HG02885 (cell line): ENCODE data around the gene TIGD7.
A peak's percentile ranks its signal among the peaks of the same experiment; 100 is the strongest.

ENCODE experiments used
- ATAC-seq: cut with Tn5 transposase; IDR thresholded peaks from one replicate; pipeline ENCODE4 v1.9.1; 2021; ENCODE audit warnings: mild to moderate bottlenecking; ENCODE audit not compliant: unreplicated experiment, poor library complexity

TIGD7 gene, protein sequence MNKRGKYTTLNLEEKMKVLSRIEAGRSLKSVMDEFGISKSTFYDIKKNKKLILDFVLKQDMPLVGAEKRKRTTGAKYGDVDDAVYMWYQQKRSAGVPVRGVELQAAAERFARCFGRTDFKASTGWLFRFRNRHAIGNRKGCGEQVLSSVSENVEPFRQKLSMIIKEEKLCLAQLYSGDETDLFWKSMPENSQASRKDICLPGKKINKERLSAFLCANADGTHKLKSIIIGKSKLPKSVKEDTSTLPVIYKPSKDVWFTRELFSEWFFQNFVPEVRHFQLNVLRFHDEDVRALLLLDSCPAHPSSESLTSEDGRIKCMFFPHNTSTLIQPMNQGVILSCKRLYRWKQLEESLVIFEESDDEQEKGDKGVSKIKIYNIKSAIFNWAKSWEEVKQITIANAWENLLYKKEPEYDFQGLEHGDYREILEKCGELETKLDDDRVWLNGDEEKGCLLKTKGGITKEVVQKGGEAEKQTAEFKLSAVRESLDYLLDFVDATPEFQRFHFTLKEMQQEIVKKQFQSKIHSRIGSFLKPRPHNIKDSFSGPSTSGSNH

DNA sequence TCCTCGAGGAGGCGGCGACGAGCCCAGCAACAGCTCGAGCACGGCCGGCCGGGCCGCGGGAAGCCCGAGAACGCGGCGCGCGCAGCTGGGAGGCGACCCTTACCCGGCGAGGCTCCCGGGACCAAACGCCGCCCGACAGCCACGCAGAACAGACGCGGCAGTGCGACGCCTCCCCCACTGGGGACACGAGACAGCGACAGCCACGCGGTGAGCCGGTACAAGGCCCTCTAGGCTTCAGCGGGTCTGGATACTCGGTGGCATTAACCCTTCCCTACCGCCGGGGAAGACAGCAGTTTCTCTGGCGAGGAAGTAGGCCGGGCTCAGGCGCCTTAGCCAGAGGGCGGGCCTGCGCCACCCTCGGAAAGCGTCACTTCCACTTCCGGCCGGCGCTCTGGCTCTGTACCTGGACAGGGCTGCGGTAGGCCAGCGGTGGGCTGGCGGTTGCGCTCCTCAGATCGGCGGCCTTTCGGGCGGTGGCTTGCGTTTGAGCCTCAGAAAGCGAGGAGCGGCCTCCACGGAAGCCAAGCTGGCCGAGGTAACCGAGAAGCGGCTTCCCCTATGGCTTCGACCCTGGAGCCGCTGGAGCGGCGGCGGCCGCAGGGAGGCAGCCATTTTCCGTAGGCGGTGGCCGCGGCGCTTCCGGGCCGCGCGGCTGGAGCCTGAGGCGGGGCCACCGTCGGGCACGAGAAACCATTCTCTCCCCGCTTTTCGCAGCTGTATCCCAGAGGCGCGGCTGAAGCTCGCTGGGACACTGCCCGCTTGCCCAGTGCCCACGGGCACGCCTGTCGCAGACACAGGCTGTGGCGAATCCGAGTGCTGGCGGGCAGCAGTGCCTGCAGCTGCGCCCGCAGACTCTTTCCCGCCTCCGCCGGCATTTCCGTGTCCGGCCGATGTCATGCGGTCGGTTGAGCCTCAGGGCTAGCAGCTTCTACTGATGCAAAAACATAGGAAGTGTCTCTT, at the start of gene TIGD7, which contains the start of gene ZNF75A:
TSS of gene TIGD7 (minus strand) at position 322 of the 960 bp plus-strand sequence. CDS start 4,816 bp downstream, outside the sequence.
TSS of gene ZNF75A (plus strand) at position 389 of the 960 bp plus-strand sequence. CDS start 2,932 bp downstream, outside the sequence.
- peak; percentile 90 for ATAC-seq

GRCh38 chr16:3349175-3349574, 43.9 kb upstream of the TIGD7 start:
- ATAC-seq, result no peak

GRCh38 chr16:3348547-3349167, 43.4 kb upstream of the TIGD7 start:
- no peak for ATAC-seq

- ATAC-seq, result no peak
Measured at GRCh38 chr16:3347586-3347985, 42.4 kb upstream of the TIGD7 start.

- no peak for ATAC-seq
Measured at GRCh38 chr16:3346041-3346440, 40.8 kb upstream of the TIGD7 start.

- no peak for ATAC-seq
Measured at GRCh38 chr16:3328643-3329042, 23.4 kb upstream of the TIGD7 start.

GRCh38 chr16:3328104-3328503, 22.9 kb upstream of the TIGD7 start:
- ATAC-seq, result no peak

DNA sequence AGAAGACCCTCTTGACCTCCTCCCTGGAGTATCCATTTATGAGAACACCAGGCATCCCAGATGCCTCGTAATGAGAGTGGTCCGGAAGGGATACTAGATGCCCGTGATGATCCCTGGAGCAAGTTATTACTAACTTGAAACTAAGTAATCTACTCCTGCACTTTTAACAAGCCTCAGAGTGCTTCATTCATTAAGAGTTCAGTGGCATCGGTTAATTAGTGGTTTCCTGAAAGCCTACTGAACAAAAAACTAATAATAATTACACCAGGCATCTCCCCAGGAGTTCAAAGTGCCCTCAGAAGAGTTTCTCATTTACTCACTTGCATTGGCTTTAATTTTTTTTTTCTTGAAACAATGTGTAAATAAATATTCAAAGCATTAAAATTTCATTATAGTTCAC, 22.3 kb upstream of the TIGD7 start:
- ATAC-seq, result no peak

- no peak for ATAC-seq
Measured at GRCh38 chr16:3321816-3322215, 16.6 kb upstream of the TIGD7 start.

DNA sequence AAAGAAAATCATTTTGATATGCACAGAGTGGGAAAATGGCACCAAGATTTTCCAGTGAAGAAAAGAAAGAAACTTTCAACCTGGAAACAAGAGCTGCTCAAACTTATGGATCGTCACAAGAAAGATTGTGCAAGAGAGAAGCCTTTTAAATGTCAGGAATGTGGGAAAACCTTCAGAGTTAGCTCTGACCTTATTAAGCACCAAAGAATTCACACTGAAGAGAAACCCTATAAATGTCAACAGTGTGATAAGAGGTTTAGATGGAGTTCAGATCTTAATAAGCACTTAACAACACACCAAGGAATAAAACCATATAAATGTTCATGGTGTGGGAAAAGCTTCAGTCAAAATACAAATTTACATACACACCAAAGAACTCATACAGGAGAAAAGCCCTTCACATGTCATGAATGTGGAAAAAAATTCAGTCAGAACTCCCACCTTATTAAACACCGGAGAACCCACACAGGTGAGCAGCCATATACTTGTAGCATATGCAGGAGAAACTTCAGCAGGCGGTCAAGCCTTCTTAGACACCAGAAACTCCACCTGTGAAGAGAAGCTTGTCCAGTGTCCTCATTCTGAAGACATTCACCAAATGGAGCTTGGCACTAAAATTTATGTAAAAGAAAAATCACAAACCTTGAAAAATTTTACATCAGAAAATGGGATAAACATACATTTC, 12.2 kb upstream of the TIGD7 start:
- ATAC-seq, result no peak

DNA sequence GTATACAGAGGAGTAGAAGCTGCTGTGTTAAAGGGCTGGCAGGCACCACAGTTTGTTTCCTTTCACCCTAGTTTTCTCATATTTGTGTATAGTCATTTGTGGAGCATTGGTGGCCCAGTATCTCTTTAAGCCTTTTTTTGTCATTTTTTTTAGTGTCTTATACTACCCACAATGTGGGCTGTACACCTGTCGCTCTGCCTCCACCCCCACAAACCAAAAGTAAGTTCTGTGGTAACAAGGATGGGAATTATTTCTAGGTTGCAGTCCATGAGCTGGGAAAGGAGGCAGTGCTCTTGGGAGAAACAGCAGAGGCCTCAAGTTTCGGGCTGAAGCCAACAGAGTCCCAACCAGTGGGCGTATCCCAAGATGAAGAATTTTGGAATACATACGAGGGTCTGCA, 6.3 kb upstream of the TIGD7 start:
- ATAC-seq, result no peak

GRCh38 chr16:3306078-3306477, 848 bp upstream of the TIGD7 start:
- no peak for ATAC-seq

DNA sequence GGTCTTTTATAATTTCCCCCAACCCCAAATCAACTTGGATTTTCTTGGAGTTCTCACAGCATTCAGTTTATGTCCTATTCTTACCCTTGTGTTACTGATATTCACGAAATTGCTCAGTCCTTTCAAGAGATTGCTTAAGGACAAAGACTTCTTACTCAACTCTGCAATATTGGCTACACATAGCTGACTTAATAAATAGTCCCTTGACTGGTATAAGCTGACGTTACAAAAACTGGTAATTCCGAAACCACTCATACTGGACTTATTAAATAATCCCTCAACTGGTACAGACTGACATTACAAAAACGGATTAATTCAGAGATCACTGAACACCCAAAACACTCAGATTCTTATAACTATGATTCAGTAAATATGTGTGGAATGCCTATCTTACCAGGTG, 860 bp downstream of the TIGD7 start:
- no peak for ATAC-seq

GRCh38 chr16:3295783-3296182, 9.4 kb downstream of the TIGD7 start:
- ATAC-seq, result no peak

GRCh38 chr16:3295209-3295608, 10.0 kb downstream of the TIGD7 start:
- no peak for ATAC-seq

- no peak for ATAC-seq
Measured at GRCh38 chr16:3292604-3293003, 12.6 kb downstream of the TIGD7 start.

- no peak for ATAC-seq
Measured at GRCh38 chr16:3289998-3290673, 15.1 kb downstream of the TIGD7 start.

- no peak for ATAC-seq
Measured at GRCh38 chr16:3285131-3285530, 20.1 kb downstream of the TIGD7 start.
